HepG2 (cell line): ENCODE measurements around the gene UVSSA. TPM values are rescaled to one million over a fixed set of nuclear protein-coding genes. Genes with fewer than 3 reads are reported as not detected.

Experiments
- FOXM1 ChIP-seq: sonication (generic); formaldehyde crosslinking; IDR thresholded peaks from 2 replicates; pipeline ENCODE4 v1.5.0; 2020; ENCODE audit warnings: missing genetic modification reagents
- KDM2A ChIP-seq: sonication (generic); formaldehyde crosslinking; IDR thresholded peaks from 2 replicates; pipeline ENCODE4 v1.4.0; 2020; ENCODE audit warnings: low read depth, missing genetic modification reagents, borderline replicate concordance
- MZF1 ChIP-seq: sonication (generic); formaldehyde crosslinking; IDR thresholded peaks from 2 replicates; pipeline ENCODE4 v1.8.1; 2023; ENCODE audit warnings: mild to moderate bottlenecking, missing genetic modification reagents, borderline replicate concordance
- NFE2L2 ChIP-seq: fragments of 150-350 bp; IDR thresholded peaks from 2 replicates; pipeline ENCODE4 v1.6.1; 2014; ENCODE audit warnings: low read length
- TARDBP ChIP-seq: sonication (generic); formaldehyde crosslinking; IDR thresholded peaks from 2 replicates; pipeline ENCODE4 v1.8.0; 2022; ENCODE audit warnings: mild to moderate bottlenecking, missing genetic modification reagents
- ZBTB38 ChIP-seq: sonication (generic); formaldehyde crosslinking; IDR thresholded peaks from 2 replicates; pipeline ENCODE4 v1.5.1; 2020; ENCODE audit warnings: mild to moderate bottlenecking, missing genetic modification reagents
- ZNF766 ChIP-seq: sonication (generic); formaldehyde crosslinking; IDR thresholded peaks from 2 replicates; pipeline ENCODE4 v1.5.0; 2020; ENCODE audit warnings: missing genetic modification reagents, borderline replicate concordance
- polyA plus RNA-seq, 8 experiments: library from polyadenylated mRNA; depleted of rRNA in 3 of 8; stranded (reverse) in 7 of 8; unstranded in 1 of 8; fragments of >200 nt; fragmentation: Illumina TruSeq in 4 of 8; extraction: Trizol in 4 of 8; gene quantifications; 2 replicates each; pipeline versions ENCODE4 v1.2.1 to v1.2.3, GENCODE V29; 2011 to 2016; ENCODE audit warnings: low read depth in 4 of 8, missing spikeins in 1 of 8, mixed read lengths in 1 of 8; ENCODE audit not compliant: insufficient read depth in 1 of 8
- total RNA-seq, 5 experiments: library from RNA; depleted of rRNA; stranded (reverse); fragments of >200 nt; fragmentation: Illumina TruSeq; extraction: Trizol; gene quantifications; 2 replicates each; pipeline ENCODE4 v1.2.3, GENCODE V29; 2016; ENCODE audit warnings: low read depth in 1 of 5
- TF ChIP-seq, protein P1 (sequence below): sonication (generic); formaldehyde crosslinking; conservative IDR thresholded peaks from 2 replicates; pipeline ENCODE4 v1.8.0; 2022; ENCODE audit warnings: mild to moderate bottlenecking, moderate library complexity, missing genetic modification reagents
- TF ChIP-seq, protein P2 (sequence below): sonication (generic); formaldehyde crosslinking; IDR thresholded peaks from 2 replicates; pipeline ENCODE4 v1.8.1; 2023; ENCODE audit warnings: missing genetic modification reagents, mild to moderate bottlenecking, borderline replicate concordance
- TF ChIP-seq, protein P3 (sequence below): sonication (generic); formaldehyde crosslinking; conservative IDR thresholded peaks from 2 replicates; pipeline ENCODE4 v1.4.0; 2020; ENCODE audit warnings: missing genetic modification reagents

The UVSSA gene
- total and polyA plus RNA-seq, 2 of the 13 experiments (the other 11 are each of a cell fraction or from before 2014, with no cell fraction given): 4.6 to 8.4 TPM

DNA sequence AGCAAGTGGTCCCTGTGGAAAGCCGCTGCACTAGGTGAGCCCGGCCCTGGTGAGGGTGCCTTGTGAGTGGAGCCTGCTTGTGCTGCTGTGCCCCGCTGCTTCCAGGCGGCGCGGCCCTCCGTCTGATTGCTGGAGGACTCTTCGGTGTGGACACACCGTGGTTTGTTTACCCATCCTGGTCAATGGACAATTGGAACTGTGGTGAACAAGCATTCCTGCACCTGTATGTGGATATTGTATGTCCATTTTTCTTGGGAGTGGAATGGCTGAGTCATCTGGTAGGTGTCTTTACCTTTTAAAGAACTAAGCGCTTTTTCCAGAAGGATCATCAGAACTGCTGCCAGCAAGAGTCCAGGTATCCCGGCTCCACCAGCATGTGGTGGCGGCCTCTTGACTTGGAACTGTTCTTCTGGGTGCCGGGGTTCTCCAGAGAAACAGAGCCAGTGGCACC, 41.7 kb upstream of the UVSSA start (continued):
- peak; percentile 44; the same call in 1 of the 2 replicates for TF ChIP-seq TARDBP (CRISPR knock-in tag)
- peak; percentile 60; the same call in 1 of the 2 replicates for TF ChIP-seq KDM2A
- no peak for TF ChIP-seq MZF1 (CRISPR knock-in tag)
- no peak for TF ChIP-seq ZNF766 (CRISPR knock-in tag)
- TF ChIP-seq, protein P1, sequence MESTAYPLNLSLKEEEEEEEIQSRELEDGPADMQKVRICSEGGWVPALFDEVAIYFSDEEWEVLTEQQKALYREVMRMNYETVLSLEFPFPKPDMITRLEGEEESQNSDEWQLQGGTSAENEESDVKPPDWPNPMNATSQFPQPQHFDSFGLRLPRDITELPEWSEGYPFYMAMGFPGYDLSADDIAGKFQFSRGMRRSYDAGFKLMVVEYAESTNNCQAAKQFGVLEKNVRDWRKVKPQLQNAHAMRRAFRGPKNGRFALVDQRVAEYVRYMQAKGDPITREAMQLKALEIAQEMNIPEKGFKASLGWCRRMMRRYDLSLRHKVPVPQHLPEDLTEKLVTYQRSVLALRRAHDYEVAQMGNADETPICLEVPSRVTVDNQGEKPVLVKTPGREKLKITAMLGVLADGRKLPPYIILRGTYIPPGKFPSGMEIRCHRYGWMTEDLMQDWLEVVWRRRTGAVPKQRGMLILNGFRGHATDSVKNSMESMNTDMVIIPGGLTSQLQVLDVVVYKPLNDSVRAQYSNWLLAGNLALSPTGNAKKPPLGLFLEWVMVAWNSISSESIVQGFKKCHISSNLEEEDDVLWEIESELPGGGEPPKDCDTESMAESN: no peak
- TF ChIP-seq FOXM1 (CRISPR knock-in tag): no peak
- TF ChIP-seq, protein P2, sequence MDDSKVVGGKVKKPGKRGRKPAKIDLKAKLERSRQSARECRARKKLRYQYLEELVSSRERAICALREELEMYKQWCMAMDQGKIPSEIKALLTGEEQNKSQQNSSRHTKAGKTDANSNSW (CRISPR knock-in tag): no peak
- peak; percentile 60; the same call in 1 of the 2 replicates for TF ChIP-seq NFE2L2
- peak; percentile 99 for TF ChIP-seq ZBTB38 (CRISPR knock-in tag)
- TF ChIP-seq, protein P3, sequence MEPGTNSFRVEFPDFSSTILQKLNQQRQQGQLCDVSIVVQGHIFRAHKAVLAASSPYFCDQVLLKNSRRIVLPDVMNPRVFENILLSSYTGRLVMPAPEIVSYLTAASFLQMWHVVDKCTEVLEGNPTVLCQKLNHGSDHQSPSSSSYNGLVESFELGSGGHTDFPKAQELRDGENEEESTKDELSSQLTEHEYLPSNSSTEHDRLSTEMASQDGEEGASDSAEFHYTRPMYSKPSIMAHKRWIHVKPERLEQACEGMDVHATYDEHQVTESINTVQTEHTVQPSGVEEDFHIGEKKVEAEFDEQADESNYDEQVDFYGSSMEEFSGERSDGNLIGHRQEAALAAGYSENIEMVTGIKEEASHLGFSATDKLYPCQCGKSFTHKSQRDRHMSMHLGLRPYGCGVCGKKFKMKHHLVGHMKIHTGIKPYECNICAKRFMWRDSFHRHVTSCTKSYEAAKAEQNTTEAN: no peak
